GM12878 (cell line): Measurements from ENCODE around the gene ZCCHC9. TPM values are rescaled to one million over a fixed set of nuclear protein-coding genes. Genes with fewer than 3 reads are reported as not detected.

Experiments
- ATAC-seq: fragments of 200-7000 bp; cut with Tn5 transposase; 3 replicates; pipeline ENCODE4 v1.9.1; 2020; ENCODE audit warnings: mild to moderate bottlenecking, moderate library complexity
- BruUV-seq: library from RNA; stranded (reverse); fragments of 400-500 nt; replicated peaks from 2 replicates; lab custom pipeline; 2021; lab: Mats Ljungman, UMichigan
- CTCF ChIA-PET: fragments of 300-600 bp; sonication (Branson Sonifier 250); formaldehyde crosslinking; extraction: SDS; loops from one replicate; lab custom pipeline; 2021; ENCODE audit warnings: inconsistent platforms; lab: Yijun Ruan, JAX
- POLR2A ChIA-PET: fragments of 350-600 bp; formaldehyde crosslinking; extraction: SDS; loops from one replicate; lab custom pipeline; 2021; ENCODE audit warnings: inconsistent platforms; lab: Charles Lee
- RAD21 ChIA-PET: fragments of 300-600 bp; sonication (Branson Sonifier 250); formaldehyde crosslinking; loops from one replicate; lab custom pipeline; 2023; ENCODE audit warnings: antibody characterized with exemption; ENCODE audit not compliant: unreplicated experiment; lab: Charles Lee
- SMC1A ChIA-PET: fragments of 300-600 bp; sonication (Branson Sonifier 250); formaldehyde crosslinking; loops from one replicate; lab custom pipeline; 2023; ENCODE audit not compliant: unreplicated experiment, uncharacterized antibody; lab: Charles Lee
- DNase-seq: peaks from one replicate; pipeline ENCODE4 v3.0.0-alpha.2; 2011; ENCODE audit warnings: low read depth, low spot score
- FAIRE-seq: peaks from 3 replicates; lab custom pipeline; 2011; peaks lifted over from hg19 to GRCh38; lab: Jason Lieb, UNC
- H2AFZ ChIP-seq: 2 replicates; pipeline ENCODE4 v1.6.0; 2011; ENCODE audit warnings: low read depth, low read length, control low read depth; ENCODE audit not compliant: control insufficient read depth
- H3K27ac ChIP-seq: 2 replicates; pipeline ENCODE4 v1.5.1; 2011; ENCODE audit warnings: control low read depth; ENCODE audit not compliant: control insufficient read depth, insufficient read depth
- H3K27me3 ChIP-seq, 2 experiments: replicated peaks in 1 of 2; 2 replicates each; pipeline versions ENCODE4 v1.6.0 to v1.6.1; 2011; ENCODE audit warnings: low read length in 1 of 2; ENCODE audit not compliant: control insufficient read depth in 2 of 2, insufficient read depth in 2 of 2
- H3K36me3 ChIP-seq, 2 experiments: 2 replicates each; pipeline ENCODE4 v1.5.1; 2011; ENCODE audit warnings: low read length in 1 of 2; ENCODE audit not compliant: control insufficient read depth in 2 of 2, insufficient read depth in 2 of 2
- H3K4me1 ChIP-seq: 2 replicates; pipeline ENCODE4 v1.6.1; 2011; ENCODE audit warnings: mild to moderate bottlenecking, low read length, moderate library complexity, mixed read lengths; ENCODE audit not compliant: control insufficient read depth, insufficient read depth
- H3K4me2 ChIP-seq: 2 replicates; pipeline ENCODE4 v1.6.0; 2011; ENCODE audit warnings: control low read depth; ENCODE audit not compliant: control insufficient read depth, insufficient read depth
- H3K4me3 ChIP-seq: fragments of 200-600 bp; sonication (generic); 2 replicates; pipeline ENCODE4 v1.5.1; 2016
- H3K79me2 ChIP-seq: 2 replicates; pipeline ENCODE4 v1.6.0; 2011; ENCODE audit warnings: low read length; ENCODE audit not compliant: control insufficient read depth, insufficient read depth
- H3K9ac ChIP-seq: 2 replicates; pipeline ENCODE4 v1.8.0; 2011; ENCODE audit warnings: low read length, control low read depth, mixed read lengths; ENCODE audit not compliant: control insufficient read depth, insufficient read depth
- H3K9me3 ChIP-seq: replicated peaks from 3 replicates; pipeline ENCODE4 v1.5.1; 2011; ENCODE audit warnings: mild to moderate bottlenecking, low read length; ENCODE audit not compliant: control insufficient read depth, insufficient read depth
- H4K20me1 ChIP-seq: 2 replicates; pipeline ENCODE4 v1.6.0; 2011; ENCODE audit not compliant: control insufficient read depth, insufficient read depth
- ASH2L ChIP-seq: fragments of 300-600, 200-600 bp; sonication (generic); IDR thresholded peaks from 2 replicates; pipeline ENCODE4 v1.6.1; 2017; ENCODE audit warnings: low read depth, mild to moderate bottlenecking, borderline replicate concordance
- BCL11A ChIP-seq: IDR thresholded peaks from 2 replicates; pipeline ENCODE4 v1.6.1; 2011; ENCODE audit warnings: low read depth, low read length
- ETV6 ChIP-seq, 2 experiments: fragments of 450-650 bp in 1 of 2; IDR thresholded peaks in 1 of 2; conservative IDR thresholded peaks in 1 of 2; 2 replicates each; pipeline ENCODE4 v1.6.1; 2014; ENCODE audit warnings: antibody characterized with exemption in 1 of 2, borderline replicate concordance in 1 of 2, low read depth in 1 of 2, mild to moderate bottlenecking in 1 of 2, moderate library complexity in 1 of 2
- FOXM1 ChIP-seq: IDR thresholded peaks from 2 replicates; pipeline ENCODE4 v1.6.1; 2012; ENCODE audit warnings: low read depth, mild to moderate bottlenecking, inconsistent platforms, low read length, moderate library complexity
- HDAC6 ChIP-seq: fragments of 200-600 bp; sonication (generic); IDR thresholded peaks from one replicate; pipeline ENCODE4 v1.8.0; 2017; ENCODE audit warnings: antibody characterized with exemption; ENCODE audit not compliant: unreplicated experiment
- JUNB ChIP-seq: IDR thresholded peaks from 2 replicates; pipeline ENCODE4 v1.6.1; 2016; ENCODE audit warnings: antibody characterized with exemption, mild to moderate bottlenecking
- JUND ChIP-seq: IDR thresholded peaks from 2 replicates; pipeline ENCODE4 v1.6.1; 2012; ENCODE audit warnings: low read depth, mild to moderate bottlenecking, low read length, improper control_type of control experiment, moderate library complexity
- KLF5 ChIP-seq: fragments of 450-650 bp; IDR thresholded peaks from 2 replicates; pipeline ENCODE4 v1.6.1; 2014; ENCODE audit warnings: mild to moderate bottlenecking; ENCODE audit not compliant: partially characterized antibody
- MTA3 ChIP-seq: IDR thresholded peaks from 2 replicates; pipeline ENCODE4 v1.6.1; 2012; ENCODE audit warnings: low read length, inconsistent platforms, borderline replicate concordance
- NBN ChIP-seq: fragments of 450-650 bp; IDR thresholded peaks from 2 replicates; pipeline ENCODE4 v1.6.1; 2016
- POLR2AphosphoS5 ChIP-seq: IDR thresholded peaks from 2 replicates; pipeline ENCODE4 v1.6.1; 2011; ENCODE audit warnings: mild to moderate bottlenecking, low read length, inconsistent platforms
- SUPT20H ChIP-seq: IDR thresholded peaks from 2 replicates; pipeline ENCODE4 v1.6.1; 2011; ENCODE audit warnings: low read depth, mild to moderate bottlenecking, low read length, moderate library complexity, borderline replicate concordance; ENCODE audit not compliant: control insufficient read depth
- WGBS: methylation state at CpG from one replicate; pipeline ENCODE4 v1.1.6; 2016; ENCODE audit warnings: low lambda C conversion rate; ENCODE audit not compliant: insufficient replicate concordance, insufficient coverage; ENCODE audit errors: missing lambda C conversion rate; 5-methylcytosine and 5-hydroxymethylcytosine counted together
- in situ Hi-C: fragments of 300-500 bp; cut with MboI; formaldehyde crosslinking; loops from 9 replicates; pipeline ENCODE4 v1.14.3; 2018; ENCODE audit warnings: mixed read lengths
- intact Hi-C: fragments of 100-400 bp; cut with micrococcal nuclease; formaldehyde crosslinking; loops from one replicate; pipeline ENCODE4 v1.14.2; 2022; ENCODE audit not compliant: unreplicated experiment
- polyA plus RNA-seq, 11 experiments: library from polyadenylated mRNA; depleted of rRNA in 4 of 11; unstranded in 6 of 11; stranded (reverse) in 5 of 11; fragments of >200 nt; fragmentation: Nextera tagmentation in 4 of 11; fragmentation: Illumina TruSeq in 1 of 11; extraction: Ambion mirVana in 4 of 11; extraction: Trizol in 1 of 11; gene quantifications; 1 replicate in 1 of 11; 2 replicates in 10 of 11; pipeline versions ENCODE4 v1.2.1 to v1.2.3, GENCODE V29; 2011 to 2016; ENCODE audit warnings: inconsistent platforms in 2 of 11, missing spikeins in 2 of 11, low read depth in 1 of 11
- total RNA-seq, 4 experiments: library from RNA; depleted of rRNA in 3 of 4; stranded (reverse); fragments of >200 nt in 3 of 4; fragmentation: Illumina TruSeq in 1 of 4; extraction: Trizol in 1 of 4; gene quantifications; 2 replicates each; pipeline versions ENCODE4 v1.2.1 to v1.2.3, GENCODE V29; 2013 to 2021
- TF ChIP-seq, protein P1 (sequence below): fragments of 450-650 bp; IDR thresholded peaks from 2 replicates; pipeline ENCODE4 v1.6.1; 2017; ENCODE audit warnings: mild to moderate bottlenecking
- TF ChIP-seq, protein P2 (sequence below): fragments of 150-350 bp; IDR thresholded peaks from 2 replicates; pipeline ENCODE4 v1.6.1; 2016; ENCODE audit warnings: low read depth, low read length
- TF ChIP-seq, protein P3 (sequence below): fragments of 450-650 bp; formaldehyde crosslinking; IDR thresholded peaks from 2 replicates; pipeline ENCODE4 v1.5.0; 2022; ENCODE audit warnings: mild to moderate bottlenecking, missing genetic modification characterization

ZCCHC9 gene
- total and polyA plus RNA-seq, 10 of the 15 experiments (the other 5 are each of a cell fraction or from before 2014, with no cell fraction given): 22.0 to 57.7 (median 34.5) TPM

DNA sequence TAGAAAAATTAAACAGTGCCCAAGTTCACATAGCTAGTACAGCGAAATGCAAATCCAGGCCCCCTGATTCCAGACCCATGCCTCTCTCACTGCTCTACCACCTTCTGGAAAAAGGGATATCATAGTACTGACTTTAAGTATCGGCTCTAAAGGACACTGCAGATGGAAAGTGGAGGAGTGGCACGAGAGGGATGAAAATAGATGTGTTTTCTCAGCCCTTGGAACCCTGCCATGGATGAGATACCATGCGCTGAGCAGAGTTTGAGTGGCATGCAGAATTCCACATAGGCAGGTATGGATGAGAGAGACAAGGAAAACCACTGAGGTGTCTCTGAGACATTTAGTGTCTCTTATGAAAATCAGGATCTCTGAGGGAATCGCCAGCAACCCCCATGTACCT lies 49.5 kb upstream of the ZCCHC9 start (continued):
- TF ChIP-seq MTA3 (no peak), JUNB (no peak), HDAC6 (no peak)

DNA sequence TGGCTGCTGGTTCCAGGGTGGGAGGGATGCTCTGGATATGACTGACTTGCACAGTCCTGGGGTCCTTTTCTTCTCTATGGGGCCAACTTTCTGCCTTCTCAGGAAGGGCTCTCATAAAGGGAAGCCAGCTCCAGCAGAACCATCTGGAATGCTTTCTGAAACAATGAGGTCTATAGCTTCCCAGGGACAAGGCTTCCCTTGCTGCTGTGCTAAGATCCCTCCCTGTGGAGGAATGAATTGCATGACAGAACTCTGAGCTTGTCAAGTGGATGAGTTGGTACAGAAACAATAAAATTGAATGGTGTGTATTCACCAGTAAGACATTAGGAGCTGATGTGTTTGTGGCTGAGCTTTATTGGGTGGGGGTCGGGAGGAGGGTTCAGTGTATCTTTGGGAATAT lies 48.5 kb upstream of the ZCCHC9 start:
- BruUV-seq: no TSS peak
- no peaks in the 10 kb centered on the region for H3K79me2 ChIP-seq
- no peak overlapping the region for H3K27ac ChIP-seq
- no peak overlapping the region for H3K9ac ChIP-seq
- FAIRE-seq: no peak
- in situ Hi-C loops (no loop called here), intact Hi-C loops (no loop called here)
- CTCF ChIA-PET: interaction anchor here (0.6 to 1.4 kb wide), 2 partner anchors 44 to 46 kb away, joined by 3 to 4 read pairs; no protein-coding TSS in a partner anchor
- RAD21 ChIA-PET: no interaction called here
- no peaks in the 10 kb centered on the region for H4K20me1 ChIP-seq
- SMC1A ChIA-PET: interaction anchor here (1.4 kb wide), 1 partner anchor 10 kb away, joined by 3 read pairs; no protein-coding TSS in a partner anchor
- H3K36me3 ChIP-seq: no peaks in the 10 kb centered on the region
- H2AFZ ChIP-seq: no peak overlapping the region
- POLR2A ChIA-PET: interaction anchor here (0.8 kb wide), 1 partner anchor 536 kb away, joined by 3 read pairs; no protein-coding TSS in a partner anchor
- H3K4me1 ChIP-seq: no peaks in the 10 kb centered on the region
- no peaks in the 10 kb centered on the region for H3K27me3 ChIP-seq
- H3K4me2 ChIP-seq: no peak overlapping the region
- TF ChIP-seq ETV6 (conservative IDR thresholded peaks at IDR 0.05 in 1 of 2, IDR thresholded peaks at IDR 0.05 in 1 of 2; ENCODE audit: borderline replicate concordance in 1 of 2, low read depth in 1 of 2): no peak
- no peak for TF ChIP-seq POLR2AphosphoS5
- TF ChIP-seq, protein P1, sequence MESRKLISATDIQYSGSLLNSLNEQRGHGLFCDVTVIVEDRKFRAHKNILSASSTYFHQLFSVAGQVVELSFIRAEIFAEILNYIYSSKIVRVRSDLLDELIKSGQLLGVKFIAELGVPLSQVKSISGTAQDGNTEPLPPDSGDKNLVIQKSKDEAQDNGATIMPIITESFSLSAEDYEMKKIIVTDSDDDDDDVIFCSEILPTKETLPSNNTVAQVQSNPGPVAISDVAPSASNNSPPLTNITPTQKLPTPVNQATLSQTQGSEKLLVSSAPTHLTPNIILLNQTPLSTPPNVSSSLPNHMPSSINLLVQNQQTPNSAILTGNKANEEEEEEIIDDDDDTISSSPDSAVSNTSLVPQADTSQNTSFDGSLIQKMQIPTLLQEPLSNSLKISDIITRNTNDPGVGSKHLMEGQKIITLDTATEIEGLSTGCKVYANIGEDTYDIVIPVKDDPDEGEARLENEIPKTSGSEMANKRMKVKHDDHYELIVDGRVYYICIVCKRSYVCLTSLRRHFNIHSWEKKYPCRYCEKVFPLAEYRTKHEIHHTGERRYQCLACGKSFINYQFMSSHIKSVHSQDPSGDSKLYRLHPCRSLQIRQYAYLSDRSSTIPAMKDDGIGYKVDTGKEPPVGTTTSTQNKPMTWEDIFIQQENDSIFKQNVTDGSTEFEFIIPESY: no peak
- TF ChIP-seq, protein P2, sequence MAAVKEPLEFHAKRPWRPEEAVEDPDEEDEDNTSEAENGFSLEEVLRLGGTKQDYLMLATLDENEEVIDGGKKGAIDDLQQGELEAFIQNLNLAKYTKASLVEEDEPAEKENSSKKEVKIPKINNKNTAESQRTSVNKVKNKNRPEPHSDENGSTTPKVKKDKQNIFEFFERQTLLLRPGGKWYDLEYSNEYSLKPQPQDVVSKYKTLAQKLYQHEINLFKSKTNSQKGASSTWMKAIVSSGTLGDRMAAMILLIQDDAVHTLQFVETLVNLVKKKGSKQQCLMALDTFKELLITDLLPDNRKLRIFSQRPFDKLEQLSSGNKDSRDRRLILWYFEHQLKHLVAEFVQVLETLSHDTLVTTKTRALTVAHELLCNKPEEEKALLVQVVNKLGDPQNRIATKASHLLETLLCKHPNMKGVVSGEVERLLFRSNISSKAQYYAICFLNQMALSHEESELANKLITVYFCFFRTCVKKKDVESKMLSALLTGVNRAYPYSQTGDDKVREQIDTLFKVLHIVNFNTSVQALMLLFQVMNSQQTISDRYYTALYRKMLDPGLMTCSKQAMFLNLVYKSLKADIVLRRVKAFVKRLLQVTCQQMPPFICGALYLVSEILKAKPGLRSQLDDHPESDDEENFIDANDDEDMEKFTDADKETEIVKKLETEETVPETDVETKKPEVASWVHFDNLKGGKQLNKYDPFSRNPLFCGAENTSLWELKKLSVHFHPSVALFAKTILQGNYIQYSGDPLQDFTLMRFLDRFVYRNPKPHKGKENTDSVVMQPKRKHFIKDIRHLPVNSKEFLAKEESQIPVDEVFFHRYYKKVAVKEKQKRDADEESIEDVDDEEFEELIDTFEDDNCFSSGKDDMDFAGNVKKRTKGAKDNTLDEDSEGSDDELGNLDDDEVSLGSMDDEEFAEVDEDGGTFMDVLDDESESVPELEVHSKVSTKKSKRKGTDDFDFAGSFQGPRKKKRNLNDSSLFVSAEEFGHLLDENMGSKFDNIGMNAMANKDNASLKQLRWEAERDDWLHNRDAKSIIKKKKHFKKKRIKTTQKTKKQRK: no peak
- TF ChIP-seq, protein P3, sequence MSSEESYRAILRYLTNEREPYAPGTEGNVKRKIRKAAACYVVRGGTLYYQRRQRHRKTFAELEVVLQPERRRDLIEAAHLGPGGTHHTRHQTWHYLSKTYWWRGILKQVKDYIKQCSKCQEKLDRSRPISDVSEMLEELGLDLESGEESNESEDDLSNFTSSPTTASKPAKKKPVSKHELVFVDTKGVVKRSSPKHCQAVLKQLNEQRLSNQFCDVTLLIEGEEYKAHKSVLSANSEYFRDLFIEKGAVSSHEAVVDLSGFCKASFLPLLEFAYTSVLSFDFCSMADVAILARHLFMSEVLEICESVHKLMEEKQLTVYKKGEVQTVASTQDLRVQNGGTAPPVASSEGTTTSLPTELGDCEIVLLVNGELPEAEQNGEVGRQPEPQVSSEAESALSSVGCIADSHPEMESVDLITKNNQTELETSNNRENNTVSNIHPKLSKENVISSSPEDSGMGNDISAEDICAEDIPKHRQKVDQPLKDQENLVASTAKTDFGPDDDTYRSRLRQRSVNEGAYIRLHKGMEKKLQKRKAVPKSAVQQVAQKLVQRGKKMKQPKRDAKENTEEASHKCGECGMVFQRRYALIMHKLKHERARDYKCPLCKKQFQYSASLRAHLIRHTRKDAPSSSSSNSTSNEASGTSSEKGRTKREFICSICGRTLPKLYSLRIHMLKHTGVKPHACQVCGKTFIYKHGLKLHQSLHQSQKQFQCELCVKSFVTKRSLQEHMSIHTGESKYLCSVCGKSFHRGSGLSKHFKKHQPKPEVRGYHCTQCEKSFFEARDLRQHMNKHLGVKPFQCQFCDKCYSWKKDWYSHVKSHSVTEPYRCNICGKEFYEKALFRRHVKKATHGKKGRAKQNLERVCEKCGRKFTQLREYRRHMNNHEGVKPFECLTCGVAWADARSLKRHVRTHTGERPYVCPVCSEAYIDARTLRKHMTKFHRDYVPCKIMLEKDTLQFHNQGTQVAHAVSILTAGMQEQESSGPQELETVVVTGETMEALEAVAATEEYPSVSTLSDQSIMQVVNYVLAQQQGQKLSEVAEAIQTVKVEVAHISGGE (CRISPR knock-in tag): no peak
- TF ChIP-seq NBN: no peak
- no peak for TF ChIP-seq JUND
- TF ChIP-seq HDAC6: no peak
- no peak for TF ChIP-seq SUPT20H
- no peak for TF ChIP-seq FOXM1
- no peak for TF ChIP-seq ASH2L
- no peak for TF ChIP-seq BCL11A
- no peak for TF ChIP-seq KLF5
- WGBS: 100% methylated on average over 1 of the region's 1 CpG
- no peak for ATAC-seq
- no peak overlapping the region for H3K4me3 ChIP-seq
- H3K9me3 ChIP-seq: no peaks in the 10 kb centered on the region
- no peak for DNase-seq
